H9 (cell line): ENCODE results near the gene GLS. TPM values are rescaled to one million over a fixed set of nuclear protein-coding genes. Genes with fewer than 3 reads are reported as not detected.

Experiments
- DNase-seq: peaks from one replicate; pipeline ENCODE4 v3.0.0-alpha.2; 2017
- H2AFZ ChIP-seq: one replicate; pipeline ENCODE4 v1.6.1; 2013; ENCODE audit warnings: mild to moderate bottlenecking, low read length, control low read depth, moderate library complexity
- H2AK5ac ChIP-seq: 2 replicates; pipeline ENCODE4 v1.6.1; 2013; ENCODE audit warnings: low read length, control low read depth, mixed read lengths; ENCODE audit not compliant: insufficient read length
- H2BK120ac ChIP-seq: one replicate; pipeline ENCODE4 v1.6.1; 2013; ENCODE audit warnings: low read depth, mild to moderate bottlenecking, low read length, control low read depth, inconsistent platforms; ENCODE audit not compliant: poor library complexity, severe bottlenecking
- H2BK12ac ChIP-seq: 2 replicates; pipeline ENCODE4 v1.6.1; 2013; ENCODE audit warnings: low read length, control low read depth, mixed read lengths, low read depth; ENCODE audit not compliant: insufficient read length
- H2BK15ac ChIP-seq: 2 replicates; pipeline ENCODE4 v1.6.1; 2013; ENCODE audit warnings: low read depth, low read length, control low read depth
- H2BK20ac ChIP-seq: one replicate; pipeline ENCODE4 v1.6.1; 2013; ENCODE audit warnings: low read depth, mild to moderate bottlenecking, low read length, control low read depth, inconsistent platforms; ENCODE audit not compliant: poor library complexity, severe bottlenecking
- H2BK5ac ChIP-seq: 2 replicates; pipeline ENCODE4 v1.6.1; 2013; ENCODE audit warnings: low read length, control low read depth, mixed read lengths; ENCODE audit not compliant: insufficient read length
- H3K14ac ChIP-seq: 2 replicates; pipeline ENCODE4 v1.6.1; 2013; ENCODE audit warnings: low read length, control low read depth; ENCODE audit not compliant: insufficient read depth
- H3K18ac ChIP-seq: 2 replicates; pipeline ENCODE4 v1.6.1; 2013; ENCODE audit warnings: low read depth, mild to moderate bottlenecking, mixed read lengths, low read length, control low read depth; ENCODE audit not compliant: insufficient read length
- H3K23ac ChIP-seq: 2 replicates; pipeline ENCODE4 v1.6.1; 2013; ENCODE audit warnings: low read length, control low read depth, mixed read lengths, low read depth; ENCODE audit not compliant: insufficient read length
- H3K23me2 ChIP-seq: 2 replicates; pipeline ENCODE4 v1.6.1; 2013; ENCODE audit warnings: low read depth, mild to moderate bottlenecking, mixed read lengths, low read length, control low read depth; ENCODE audit not compliant: insufficient read length, poor library complexity, severe bottlenecking
- H3K27ac ChIP-seq: 2 replicates; pipeline ENCODE4 v1.5.1; 2013; ENCODE audit warnings: low read length, control low read depth, mixed read lengths, low read depth; ENCODE audit not compliant: insufficient read length
- H3K27me3 ChIP-seq: 2 replicates; pipeline ENCODE4 v1.6.1; 2013; ENCODE audit warnings: low read length, control low read depth, inconsistent platforms; ENCODE audit not compliant: insufficient read depth
- H3K4ac ChIP-seq: 2 replicates; pipeline ENCODE4 v1.6.1; 2013; ENCODE audit warnings: low read depth, mild to moderate bottlenecking, control low read depth, inconsistent platforms, low read length, moderate library complexity
- H3K4me1 ChIP-seq: 2 replicates; pipeline ENCODE4 v1.6.1; 2013; ENCODE audit warnings: low read length, control low read depth, inconsistent platforms; ENCODE audit not compliant: insufficient read depth
- H3K4me2 ChIP-seq: 2 replicates; pipeline ENCODE4 v1.6.1; 2013; ENCODE audit warnings: low read length, control low read depth, mixed read lengths; ENCODE audit not compliant: insufficient read length, insufficient read depth
- H3K56ac ChIP-seq: 2 replicates; pipeline ENCODE4 v1.6.1; 2013; ENCODE audit warnings: low read depth, mild to moderate bottlenecking, mixed read lengths, low read length, control low read depth; ENCODE audit not compliant: insufficient read length
- H3K79me1 ChIP-seq: 2 replicates; pipeline ENCODE4 v1.6.1; 2013; ENCODE audit warnings: low read depth, mild to moderate bottlenecking, moderate library complexity, low read length, control low read depth, inconsistent platforms; ENCODE audit not compliant: insufficient read depth, poor library complexity, severe bottlenecking
- H3K79me2 ChIP-seq: 2 replicates; pipeline ENCODE4 v1.6.1; 2013; ENCODE audit warnings: low read length, control low read depth, inconsistent platforms; ENCODE audit not compliant: insufficient read depth
- H3K9ac ChIP-seq: 2 replicates; pipeline ENCODE4 v1.6.1; 2013; ENCODE audit warnings: low read length, control low read depth, mixed read lengths; ENCODE audit not compliant: insufficient read length; ENCODE audit errors: extremely low read depth
- H3K9me3 ChIP-seq: one replicate; pipeline ENCODE4 v1.6.1; 2013; ENCODE audit warnings: low read depth, low read length, inconsistent platforms; ENCODE audit not compliant: control insufficient read depth
- H3T11ph ChIP-seq: one replicate; pipeline ENCODE4 v1.6.1; 2013; ENCODE audit warnings: mild to moderate bottlenecking, low read length, control low read depth, inconsistent platforms
- H4K20me1 ChIP-seq: one replicate; pipeline ENCODE4 v1.6.1; 2013; ENCODE audit not compliant: control insufficient read depth, insufficient read length, insufficient read depth
- H4K5ac ChIP-seq: 2 replicates; pipeline ENCODE4 v1.6.1; 2013; ENCODE audit warnings: low read depth, mild to moderate bottlenecking, mixed read lengths, low read length, control low read depth; ENCODE audit not compliant: insufficient read length
- H4K8ac ChIP-seq: replicated peaks from 2 replicates; pipeline ENCODE4 v1.6.1; 2013; ENCODE audit warnings: low read length, control low read depth, mixed read lengths, low read depth; ENCODE audit not compliant: insufficient read length
- H4K91ac ChIP-seq: 2 replicates; pipeline ENCODE4 v1.6.1; 2013; ENCODE audit warnings: low read depth, mild to moderate bottlenecking, moderate library complexity, mixed read lengths, low read length, control low read depth; ENCODE audit not compliant: insufficient read length
- H3K27ac Mint-ChIP-seq, 3 experiments: 2 replicates in 2 of 3; 3 replicates in 1 of 3; pipeline ENCODE4 v1.8.0; 2020 to 2021; ENCODE audit warnings: mixed read lengths in 3 of 3, mild to moderate bottlenecking in 1 of 3, moderate library complexity in 1 of 3
- H3K27me3 Mint-ChIP-seq: 2 replicates; pipeline ENCODE4 v1.8.0; 2021; ENCODE audit warnings: low read depth, mild to moderate bottlenecking, moderate library complexity, mixed read lengths
- H3K36me3 Mint-ChIP-seq, 3 experiments: 2 replicates in 2 of 3; 3 replicates in 1 of 3; pipeline ENCODE4 v1.8.0; 2020 to 2021; ENCODE audit warnings: low read depth in 3 of 3, mixed read lengths in 3 of 3; ENCODE audit not compliant: insufficient read depth in 1 of 3
- H3K4me1 Mint-ChIP-seq, 2 experiments: 2 replicates each; pipeline ENCODE4 v1.8.0; 2020; ENCODE audit warnings: mixed read lengths in 2 of 2
- H3K4me3 Mint-ChIP-seq, 2 experiments: 2 replicates in 1 of 2; 3 replicates in 1 of 2; pipeline ENCODE4 v1.8.0; 2020 to 2021; ENCODE audit warnings: mild to moderate bottlenecking in 2 of 2, mixed read lengths in 2 of 2, moderate library complexity in 1 of 2
- H3K9me3 Mint-ChIP-seq, 2 experiments: 2 replicates in 1 of 2; 3 replicates in 1 of 2; pipeline ENCODE4 v1.8.0; 2020; ENCODE audit warnings: mild to moderate bottlenecking in 2 of 2, mixed read lengths in 2 of 2, moderate library complexity in 1 of 2
- WGBS: extraction: QIAGEN DNeasy Blood & Tissue Kit; methylation state at CpG from one replicate; pipeline ENCODE4 v1.1.7; 2013; ENCODE audit warnings: missing lambda C conversion rate, low lambda C conversion rate, mixed read lengths; ENCODE audit not compliant: insufficient read length; ENCODE audit errors: extremely low coverage; 5-methylcytosine and 5-hydroxymethylcytosine counted together
- total RNA-seq: library from RNA; stranded (reverse); gene quantifications from 2 replicates; pipeline ENCODE4 v1.2.1, GENCODE V29; 2021
- TF ChIP-seq, protein P1 (sequence below): fragments of 200-600 bp; sonication (generic); conservative IDR thresholded peaks from 3 replicates; pipeline ENCODE4 v1.8.0; 2021; ENCODE audit warnings: antibody characterized with exemption, mild to moderate bottlenecking

Gene GLS
- total RNA-seq, 1 experiment from 2014 or later = 69.3 TPM

DNA sequence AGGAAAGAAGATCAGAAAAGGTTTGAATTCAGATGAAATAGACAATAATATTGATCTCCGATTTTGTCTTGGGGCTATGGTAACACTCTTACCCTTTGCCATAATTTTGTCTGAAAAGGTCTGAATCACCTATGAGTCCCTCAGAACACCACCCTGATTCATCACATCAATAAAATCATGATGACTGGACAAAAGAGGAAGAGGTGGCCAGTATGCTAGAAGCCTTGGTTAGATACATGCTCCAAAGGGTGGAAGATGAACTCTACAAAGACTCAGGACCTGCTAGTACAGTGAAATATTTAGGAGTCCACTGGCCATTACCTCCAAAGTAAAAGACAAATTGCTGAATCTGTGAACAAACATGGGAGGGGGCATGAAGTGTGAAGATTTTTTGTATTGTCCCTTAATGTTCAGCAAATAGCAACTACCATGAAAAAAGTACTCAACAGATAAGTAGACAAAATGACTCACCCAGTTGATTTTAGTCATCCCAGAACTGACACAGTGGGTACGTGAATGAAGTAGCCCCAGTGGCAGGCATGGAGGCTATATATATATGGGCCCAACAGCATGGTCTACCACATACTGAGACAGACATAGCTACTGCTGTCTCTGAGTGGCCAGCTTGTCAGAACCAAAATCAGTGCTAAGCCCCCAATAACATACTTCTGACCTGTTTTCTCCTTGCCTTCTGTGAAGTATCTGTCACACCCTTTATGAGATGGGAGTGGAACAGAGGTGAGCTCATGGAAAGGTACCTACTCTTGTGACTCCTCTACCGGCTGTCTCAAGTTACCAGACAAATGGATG is 36.5 kb upstream of the GLS start:
- Histone ChIP-seq H3K79me2 (no peaks in the 10 kb centered on the region), H3K23ac (no peak overlapping the region), H3K9ac (no peak overlapping the region), H2AFZ (no peak overlapping the region), H2BK5ac (no peak overlapping the region), H3K14ac (no peak overlapping the region), H3K4ac (no peak overlapping the region), H3K23me2 (no peaks in the 10 kb centered on the region), H2BK120ac (no peak overlapping the region), H4K91ac (no peak overlapping the region), H3T11ph (no peak overlapping the region), H4K8ac (no peak overlapping the region), H3K27me3 (no peaks in the 10 kb centered on the region), H3K9me3 (no peaks in the 10 kb centered on the region), H2BK15ac (no peak overlapping the region), H2AK5ac (no peak overlapping the region), H4K20me1 (no peaks in the 10 kb centered on the region), H3K79me1 (no peaks in the 10 kb centered on the region), H3K27ac (no peak overlapping the region), H2BK20ac (no peak overlapping the region), H3K4me2 (no peak overlapping the region), H4K5ac (no peak overlapping the region), H3K4me1 (no peaks in the 10 kb centered on the region; the same call in none of the 2 replicates), H3K56ac (no peak overlapping the region), H3K18ac (no peak overlapping the region), H2BK12ac (no peak overlapping the region)
- H3K4me1 Mint-ChIP-seq = peaks cover 7% of the 10 kb centered on the region in 2 experiments; a peak in 3 of 4 replicates
- no peaks in the 10 kb centered on the region for H3K9me3 Mint-ChIP-seq
- no CpG with 5 or more reads among the region's 3 CpGs for WGBS
- no peak for DNase-seq
- TF ChIP-seq, protein P1, sequence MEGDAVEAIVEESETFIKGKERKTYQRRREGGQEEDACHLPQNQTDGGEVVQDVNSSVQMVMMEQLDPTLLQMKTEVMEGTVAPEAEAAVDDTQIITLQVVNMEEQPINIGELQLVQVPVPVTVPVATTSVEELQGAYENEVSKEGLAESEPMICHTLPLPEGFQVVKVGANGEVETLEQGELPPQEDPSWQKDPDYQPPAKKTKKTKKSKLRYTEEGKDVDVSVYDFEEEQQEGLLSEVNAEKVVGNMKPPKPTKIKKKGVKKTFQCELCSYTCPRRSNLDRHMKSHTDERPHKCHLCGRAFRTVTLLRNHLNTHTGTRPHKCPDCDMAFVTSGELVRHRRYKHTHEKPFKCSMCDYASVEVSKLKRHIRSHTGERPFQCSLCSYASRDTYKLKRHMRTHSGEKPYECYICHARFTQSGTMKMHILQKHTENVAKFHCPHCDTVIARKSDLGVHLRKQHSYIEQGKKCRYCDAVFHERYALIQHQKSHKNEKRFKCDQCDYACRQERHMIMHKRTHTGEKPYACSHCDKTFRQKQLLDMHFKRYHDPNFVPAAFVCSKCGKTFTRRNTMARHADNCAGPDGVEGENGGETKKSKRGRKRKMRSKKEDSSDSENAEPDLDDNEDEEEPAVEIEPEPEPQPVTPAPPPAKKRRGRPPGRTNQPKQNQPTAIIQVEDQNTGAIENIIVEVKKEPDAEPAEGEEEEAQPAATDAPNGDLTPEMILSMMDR = no peak
- no peak overlapping the region for H3K27ac Mint-ChIP-seq
- H3K27me3 Mint-ChIP-seq = no peaks in the 10 kb centered on the region
- no peak overlapping the region for H3K4me3 Mint-ChIP-seq
- H3K36me3 Mint-ChIP-seq = no peaks in the 10 kb centered on the region
